DOHH2 (cell line): ENCODE results near the gene HYI.

Experiments used
- H3F3A ChIP-seq: fragments of 200-600 bp; sonication (generic), shearing (Covaris generic); 2 replicates; pipeline ENCODE4 v1.6.0; 2016; ENCODE audit warnings: antibody characterized with exemption, mild to moderate bottlenecking; ENCODE audit not compliant: control insufficient read depth, insufficient read depth
- H3K27ac ChIP-seq: fragments of 200-600 bp; sonication (generic); 2 replicates; pipeline ENCODE4 v1.5.1; 2014; ENCODE audit warnings: low read depth, mild to moderate bottlenecking, low read length, moderate library complexity
- H3K27me3 ChIP-seq: fragments of 200-600 bp; sonication (generic); 2 replicates; pipeline ENCODE4 v1.6.1; 2014; ENCODE audit warnings: mild to moderate bottlenecking, low read length, mixed read lengths; ENCODE audit not compliant: control insufficient read depth
- H3K36me3 ChIP-seq: fragments of 200-600 bp; sonication (generic); 2 replicates; pipeline ENCODE4 v1.6.1; 2014; ENCODE audit warnings: mild to moderate bottlenecking, low read length, moderate library complexity, mixed read lengths; ENCODE audit not compliant: control insufficient read depth
- H3K4me1 ChIP-seq: fragments of 200-600 bp; sonication (generic); 2 replicates; pipeline ENCODE4 v1.6.1; 2014; ENCODE audit warnings: mild to moderate bottlenecking, low read length, mixed read lengths; ENCODE audit not compliant: control insufficient read depth
- H3K4me2 ChIP-seq: fragments of 200-600 bp; sonication (generic); 2 replicates; pipeline ENCODE4 v1.6.0; 2014; ENCODE audit warnings: mild to moderate bottlenecking, low read length, moderate library complexity
- H3K4me3 ChIP-seq: fragments of 200-600 bp; sonication (generic); 2 replicates; pipeline ENCODE4 v1.5.1; 2014; ENCODE audit warnings: mild to moderate bottlenecking, low read length, mixed read lengths
- H3K79me2 ChIP-seq: fragments of 200-600 bp; sonication (generic); 2 replicates; pipeline ENCODE4 v1.6.1; 2014; ENCODE audit warnings: mild to moderate bottlenecking, low read length, mixed read lengths; ENCODE audit not compliant: control insufficient read depth
- H3K9me2 ChIP-seq: fragments of 200-600 bp; sonication (generic); replicated peaks from 2 replicates; pipeline ENCODE4 v1.6.1; 2014; ENCODE audit warnings: mild to moderate bottlenecking, low read length, mixed read lengths; ENCODE audit not compliant: control insufficient read depth
- H3K9me3 ChIP-seq: fragments of 200-600 bp; sonication (generic); 2 replicates; pipeline ENCODE4 v1.6.1; 2014; ENCODE audit warnings: antibody characterized with exemption, low read length, mixed read lengths; ENCODE audit not compliant: control insufficient read depth, insufficient read depth
- H4K20me1 ChIP-seq: fragments of 200-600 bp; sonication (generic); 2 replicates; pipeline ENCODE4 v1.6.0; 2014; ENCODE audit warnings: low read depth, mild to moderate bottlenecking, antibody characterized with exemption, low read length, moderate library complexity; ENCODE audit not compliant: control insufficient read depth, insufficient read depth
- CTCF ChIP-seq: fragments of 200-600 bp; sonication (generic); IDR thresholded peaks from one replicate; pipeline ENCODE4 v1.5.1; 2014; ENCODE audit warnings: antibody characterized with exemption, mild to moderate bottlenecking, low read depth, low read length; ENCODE audit not compliant: poor library complexity, severe bottlenecking
- EZH2phosphoT487 ChIP-seq: fragments of 200-600 bp; sonication (generic); IDR thresholded peaks from 2 replicates; pipeline ENCODE4 v1.6.1; 2017; ENCODE audit warnings: borderline replicate concordance, mild to moderate bottlenecking, antibody characterized with exemption, low read length, moderate library complexity, mixed read lengths

The HYI gene

DNA sequence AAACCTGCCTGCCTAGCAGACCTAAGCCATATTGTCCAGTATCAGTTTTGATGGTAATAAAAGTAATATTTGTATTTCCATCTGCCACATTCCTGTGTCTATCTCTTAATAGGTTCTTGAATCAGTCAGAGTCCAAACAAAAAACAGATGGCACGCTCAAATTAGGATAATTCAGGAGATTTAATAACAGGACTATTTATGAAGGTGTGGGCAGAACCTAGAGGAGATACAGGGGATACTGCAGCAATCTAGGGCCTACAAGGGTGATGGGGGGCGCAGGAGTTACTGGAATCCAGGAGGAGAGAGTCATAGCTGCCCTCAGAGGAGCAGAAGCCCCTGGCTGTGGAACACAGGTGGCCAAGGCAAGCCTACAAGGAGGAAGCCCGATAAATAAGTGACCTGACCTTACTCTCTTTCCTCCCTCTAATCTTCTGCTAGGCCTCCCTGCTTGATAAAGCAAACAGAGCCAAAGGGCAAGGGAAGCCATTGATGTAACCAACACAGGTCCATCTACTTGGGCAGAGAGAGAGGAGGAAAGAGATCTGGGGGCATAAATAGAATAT, 11.9 kb upstream of the HYI start:
- H3K9me2 ChIP-seq = no peaks in the 10 kb centered on the region
- H3K27me3 ChIP-seq = peaks cover 15% of the 10 kb centered on the region
- no peaks in the 10 kb centered on the region for H3K79me2 ChIP-seq
- TF ChIP-seq CTCF = no peak
- TF ChIP-seq EZH2phosphoT487 = no peak
- no peak overlapping the region for H3K27ac ChIP-seq
- no peaks in the 10 kb centered on the region for H3K36me3 ChIP-seq
- H4K20me1 ChIP-seq = no peaks in the 10 kb centered on the region
- H3K4me1 ChIP-seq = no peaks in the 10 kb centered on the region
- no peak overlapping the region for H3K4me2 ChIP-seq
- H3F3A ChIP-seq = no peaks in the 10 kb centered on the region
- H3K4me3 ChIP-seq = no peak overlapping the region
- H3K9me3 ChIP-seq = no peaks in the 10 kb centered on the region

DNA sequence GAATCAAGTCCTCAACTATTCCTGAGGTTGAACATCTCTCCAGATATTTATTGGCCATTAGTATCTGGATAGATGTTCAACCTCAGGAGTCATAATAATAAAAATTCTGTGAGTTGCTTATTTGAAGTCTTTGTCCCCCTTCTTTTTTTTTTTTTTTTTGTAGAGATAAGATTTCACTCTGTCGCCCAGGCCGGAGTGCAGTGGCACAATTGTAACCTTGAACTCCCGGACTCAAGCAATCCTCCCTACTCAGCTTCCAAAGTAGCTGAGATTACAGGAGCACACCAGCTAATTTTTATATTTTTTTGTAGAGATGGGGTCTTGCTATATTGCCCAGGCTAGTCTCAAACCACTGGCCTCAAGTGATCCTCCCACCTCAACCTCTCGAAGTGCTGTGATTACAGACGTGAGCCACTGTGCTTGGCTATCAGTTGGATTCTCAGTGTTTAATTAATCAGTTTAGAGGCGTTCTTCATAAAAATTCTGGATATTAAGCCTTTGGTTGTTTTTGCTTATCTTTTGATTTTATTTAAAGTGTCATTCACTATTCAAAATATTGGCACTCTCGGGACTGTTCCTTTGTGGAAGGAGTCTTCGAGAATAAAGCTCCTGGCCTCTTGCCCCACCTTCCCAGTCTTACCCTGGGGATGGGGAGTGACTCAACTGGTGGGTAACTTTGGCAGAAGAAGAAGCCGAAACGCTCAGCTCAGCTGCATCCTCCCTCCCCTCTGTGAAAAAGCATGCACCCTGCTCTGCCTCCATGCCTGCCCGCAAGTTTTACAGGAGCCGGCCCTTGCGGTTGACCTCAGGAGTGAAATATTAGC, 11.2 kb upstream of the HYI start:
- Histone ChIP-seq H3K27me3 (peaks cover 8% of the 10 kb centered on the region), H3K4me1 (no peaks in the 10 kb centered on the region), H3K36me3 (no peaks in the 10 kb centered on the region), H3K9me2 (no peaks in the 10 kb centered on the region), H3K9me3 (no peaks in the 10 kb centered on the region), H3K27ac (no peak overlapping the region), H4K20me1 (no peaks in the 10 kb centered on the region), H3K79me2 (no peaks in the 10 kb centered on the region), H3K4me2 (no peak overlapping the region), H3F3A (no peaks in the 10 kb centered on the region), H3K4me3 (no peak overlapping the region)
- no peak for TF ChIP-seq EZH2phosphoT487
- no peak for TF ChIP-seq CTCF

DNA sequence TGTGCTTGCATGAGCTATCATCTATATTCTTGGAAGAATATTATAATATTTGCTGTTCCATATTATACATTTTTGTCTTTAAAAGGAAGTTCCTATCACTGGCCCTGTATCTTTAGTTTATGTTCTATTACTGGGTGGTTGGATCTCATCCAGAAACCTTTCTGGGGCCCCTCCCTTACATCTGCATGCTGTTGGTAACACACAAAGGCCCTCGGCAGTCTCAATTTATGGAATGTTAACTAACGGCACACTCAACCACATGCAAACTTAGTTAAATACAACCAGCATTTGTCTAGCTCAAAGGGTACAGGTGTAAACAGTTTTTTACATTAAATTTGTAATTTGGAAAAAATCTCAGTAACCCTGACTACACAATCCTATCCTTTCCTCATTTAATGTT, 9.7 kb upstream of the HYI start:
- Histone ChIP-seq H3K9me3 (no peaks in the 10 kb centered on the region), H3K79me2 (no peaks in the 10 kb centered on the region), H3K27ac (no peak overlapping the region), H3K4me1 (no peaks in the 10 kb centered on the region), H4K20me1 (no peaks in the 10 kb centered on the region), H3K36me3 (no peaks in the 10 kb centered on the region), H3K27me3 (peaks cover 4% of the 10 kb centered on the region), H3K9me2 (no peaks in the 10 kb centered on the region), H3F3A (no peaks in the 10 kb centered on the region), H3K4me2 (no peak overlapping the region), H3K4me3 (no peak overlapping the region)
- TF ChIP-seq CTCF (no peak), EZH2phosphoT487 (no peak)
